Activated CD4-positive, alpha-beta T cell treated with anti-CD3 and anti-CD28 coated beads, Interleukin-2, Interleukin-6, amounts not matched to agents 100 ng/mL and 50 ng/mL, durations not matched to agents 16 hours and 8 hours (primary cell): ENCODE data around the gene PPM1H.

Source experiments
- DNase-seq: peaks from one replicate; pipeline ENCODE4 v3.0.0-alpha.2; 2020

The PPM1H gene

GRCh38 chr12:62865937-62866336 lies 69.0 kb downstream of the PPM1H start:
- DNase-seq = no peak

GRCh38 chr12:62865065-62865464 lies 69.9 kb downstream of the PPM1H start:
- DNase-seq = no peak

GRCh38 chr12:62862259-62862881 lies 72.6 kb downstream of the PPM1H start:
- DNase-seq = no peak

- DNase-seq = no peak
Measured at GRCh38 chr12:62861586-62861985, 73.4 kb downstream of the PPM1H start.

GRCh38 chr12:62860501-62861411 lies 74.2 kb downstream of the PPM1H start:
- no peak for DNase-seq

- no peak for DNase-seq
Measured at GRCh38 chr12:62860020-62860419, 74.9 kb downstream of the PPM1H start.

GRCh38 chr12:62859321-62859737 lies 75.6 kb downstream of the PPM1H start:
- DNase-seq = no peak

- no peak for DNase-seq
Measured at GRCh38 chr12:62856454-62856853, 78.5 kb downstream of the PPM1H start.

GRCh38 chr12:62854024-62854423 lies 80.9 kb downstream of the PPM1H start:
- DNase-seq = no peak

GRCh38 chr12:62849398-62849797 lies 85.6 kb downstream of the PPM1H start:
- DNase-seq = no peak

- DNase-seq = peak; percentile 48
Measured at GRCh38 chr12:62848418-62848817, 86.5 kb downstream of the PPM1H start.

GRCh38 chr12:62847709-62848108 lies 87.2 kb downstream of the PPM1H start:
- DNase-seq = no peak

- no peak for DNase-seq
Measured at GRCh38 chr12:62846491-62846890, 88.5 kb downstream of the PPM1H start.

GRCh38 chr12:62844915-62845314 lies 90.0 kb downstream of the PPM1H start:
- DNase-seq = no peak

- no peak for DNase-seq
Measured at GRCh38 chr12:62843716-62844115, 91.2 kb downstream of the PPM1H start.

GRCh38 chr12:62841846-62842245 lies 93.1 kb downstream of the PPM1H start:
- DNase-seq = no peak

- DNase-seq = no peak
Measured at GRCh38 chr12:62840806-62841205, 94.1 kb downstream of the PPM1H start.

- no peak for DNase-seq
Measured at GRCh38 chr12:62839869-62840660, 94.9 kb downstream of the PPM1H start.

GRCh38 chr12:62834971-62835547 lies 99.9 kb downstream of the PPM1H start:
- DNase-seq = no peak

- DNase-seq = no peak
Measured at GRCh38 chr12:62834406-62834805, 100.5 kb downstream of the PPM1H start.

GRCh38 chr12:62833634-62834033 lies 101.3 kb downstream of the PPM1H start:
- no peak for DNase-seq

GRCh38 chr12:62832558-62832957 lies 102.4 kb downstream of the PPM1H start:
- DNase-seq = no peak

GRCh38 chr12:62832027-62832426 lies 102.9 kb downstream of the PPM1H start:
- no peak for DNase-seq
